NCI-H82 (cell line): Measurements from ENCODE around the gene ATP5PB.

Experiments used
- DNase-seq: peaks from one replicate; lab custom pipeline; 2025; lab: John Stamatoyannopoulos, UW

The ATP5PB gene

DNA sequence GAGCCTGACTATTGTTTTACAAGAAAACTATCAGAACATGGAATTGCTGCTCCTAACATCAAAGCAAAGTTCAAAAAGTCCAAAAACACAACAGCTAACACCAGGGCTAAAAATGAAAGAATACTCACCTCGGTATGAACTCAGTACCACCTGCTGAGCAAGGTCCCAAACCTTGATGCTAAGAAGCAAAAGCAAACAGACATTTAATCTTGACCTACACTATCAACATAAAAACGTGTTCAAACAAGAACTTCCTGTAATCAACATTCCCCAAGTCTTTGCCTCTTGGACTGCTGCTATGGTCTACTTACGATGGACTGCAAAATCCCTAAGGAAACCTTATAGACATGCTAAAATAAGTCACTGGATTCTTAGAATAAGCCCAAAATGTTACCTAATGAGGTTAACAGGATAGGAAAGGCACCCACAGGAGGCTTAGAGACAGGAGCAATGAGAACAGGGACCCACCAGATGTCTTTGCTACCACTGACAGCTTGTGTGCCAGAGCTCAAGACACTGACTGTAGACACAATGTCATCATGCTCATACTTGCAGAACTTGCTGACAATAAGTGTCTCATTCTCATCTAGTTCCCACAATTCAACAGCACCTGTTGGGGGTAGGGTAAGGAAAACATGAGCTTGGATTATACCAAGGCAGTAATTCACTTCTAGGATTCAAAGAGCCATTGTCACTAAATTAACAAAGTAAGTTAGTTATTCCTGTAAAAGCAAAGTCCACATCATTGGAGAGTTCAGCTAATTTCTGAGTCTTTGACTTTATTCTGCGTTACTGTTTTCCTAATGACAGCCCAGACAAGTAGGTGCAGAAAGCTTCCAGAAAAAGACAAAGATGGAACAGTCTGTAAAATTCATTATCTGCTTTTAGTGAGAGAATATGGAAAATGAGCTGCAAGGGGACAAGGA, 2.0 kb upstream of the ATP5PB start:
- DNase-seq, result peak; percentile 57

DNA sequence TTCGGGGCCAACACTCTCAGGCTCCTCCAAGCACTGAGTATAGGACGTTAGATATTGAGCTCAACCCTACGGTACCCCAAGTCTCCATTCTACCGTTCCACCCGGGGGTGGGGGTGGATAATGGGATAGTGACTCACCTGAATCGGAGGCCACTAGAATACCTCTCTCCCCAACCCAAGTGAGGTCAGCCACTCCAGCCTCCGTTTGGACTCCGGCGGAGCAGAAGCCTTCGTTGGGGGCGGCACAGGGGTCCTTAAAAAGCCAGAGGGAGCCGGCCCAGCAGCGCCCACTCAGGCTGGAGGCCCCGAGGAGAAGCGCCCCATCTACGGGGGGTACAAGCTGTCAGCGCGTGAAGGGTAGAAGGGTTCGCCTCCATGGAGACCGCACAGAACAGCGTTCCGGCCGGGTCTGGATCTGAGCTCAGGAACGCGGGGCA, 764 bp upstream of the ATP5PB start:
- no peak for DNase-seq

DNA sequence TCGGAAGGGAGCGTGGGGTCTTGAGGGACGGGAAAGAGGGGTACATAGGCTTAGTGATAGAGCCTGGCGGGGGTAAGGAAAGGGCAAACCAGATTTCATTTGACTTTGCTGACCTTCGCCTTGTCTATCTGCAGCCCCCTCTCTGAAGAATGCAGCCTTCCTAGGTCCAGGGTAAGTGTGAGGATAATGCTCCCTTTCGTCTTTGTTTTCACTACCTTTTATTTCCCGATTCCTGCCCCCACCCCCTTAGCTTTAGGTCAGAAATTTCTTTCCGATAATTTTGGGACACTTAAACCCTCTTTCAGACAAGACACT, 396 bp downstream of the ATP5PB start:
- no peak for DNase-seq

DNA sequence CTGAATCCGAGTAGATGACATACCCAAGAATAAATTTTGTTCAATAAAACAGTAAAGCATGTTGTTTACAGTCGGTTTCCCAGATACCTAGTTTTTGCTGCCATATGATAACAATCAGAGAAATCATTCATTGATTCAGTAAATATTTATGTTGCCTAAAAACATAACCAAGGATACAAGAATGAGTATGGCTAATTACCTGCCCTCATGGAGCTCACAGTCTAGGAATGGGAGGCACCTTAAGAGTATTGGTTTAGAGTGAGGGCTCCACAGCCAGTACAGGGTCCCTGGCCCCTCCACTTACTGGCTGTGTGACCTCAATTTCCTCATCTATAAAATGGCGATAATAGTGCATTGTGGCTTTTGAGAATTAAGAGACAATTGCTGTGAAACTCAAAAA, 921 bp downstream of the ATP5PB start:
- DNase-seq, result no peak

DNA sequence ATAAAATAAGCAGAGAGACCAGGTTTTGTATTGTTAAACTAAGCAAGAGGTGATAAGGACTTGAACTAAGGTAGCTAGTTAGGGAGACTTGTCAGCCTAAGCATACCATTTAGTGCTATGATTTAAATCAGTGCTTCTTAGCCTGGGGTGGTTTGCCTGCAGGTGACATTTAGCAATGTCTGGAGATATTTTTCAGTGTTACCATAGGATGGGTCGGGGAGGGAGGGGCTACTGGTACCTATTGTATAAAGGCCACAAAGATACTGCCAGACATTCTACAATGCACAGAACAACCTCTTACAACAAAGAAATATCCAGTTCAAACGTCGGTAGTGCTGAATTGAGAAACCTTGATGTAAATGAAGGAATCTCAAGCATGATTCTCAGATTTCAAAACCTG, 3.3 kb downstream of the ATP5PB start:
- DNase-seq, result no peak

DNA sequence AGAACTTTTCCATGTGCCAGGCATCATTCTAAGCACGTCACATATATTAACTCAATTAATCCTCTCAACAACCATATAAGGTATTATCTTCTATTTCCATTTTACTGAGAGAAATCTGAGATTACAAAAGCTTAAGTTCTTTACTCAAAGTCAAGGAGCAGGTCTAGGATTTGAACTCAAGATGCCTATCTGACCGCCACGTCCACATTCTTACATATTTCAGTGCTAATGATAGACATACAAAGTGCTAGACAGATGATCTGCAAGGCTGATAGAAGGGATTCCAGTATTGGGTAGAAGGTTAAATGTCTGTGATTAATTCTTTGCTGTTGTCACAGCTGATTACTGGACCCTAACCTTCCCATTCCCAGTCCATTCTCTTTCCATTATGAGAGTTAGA, 4.4 kb downstream of the ATP5PB start:
- no peak for DNase-seq

DNA sequence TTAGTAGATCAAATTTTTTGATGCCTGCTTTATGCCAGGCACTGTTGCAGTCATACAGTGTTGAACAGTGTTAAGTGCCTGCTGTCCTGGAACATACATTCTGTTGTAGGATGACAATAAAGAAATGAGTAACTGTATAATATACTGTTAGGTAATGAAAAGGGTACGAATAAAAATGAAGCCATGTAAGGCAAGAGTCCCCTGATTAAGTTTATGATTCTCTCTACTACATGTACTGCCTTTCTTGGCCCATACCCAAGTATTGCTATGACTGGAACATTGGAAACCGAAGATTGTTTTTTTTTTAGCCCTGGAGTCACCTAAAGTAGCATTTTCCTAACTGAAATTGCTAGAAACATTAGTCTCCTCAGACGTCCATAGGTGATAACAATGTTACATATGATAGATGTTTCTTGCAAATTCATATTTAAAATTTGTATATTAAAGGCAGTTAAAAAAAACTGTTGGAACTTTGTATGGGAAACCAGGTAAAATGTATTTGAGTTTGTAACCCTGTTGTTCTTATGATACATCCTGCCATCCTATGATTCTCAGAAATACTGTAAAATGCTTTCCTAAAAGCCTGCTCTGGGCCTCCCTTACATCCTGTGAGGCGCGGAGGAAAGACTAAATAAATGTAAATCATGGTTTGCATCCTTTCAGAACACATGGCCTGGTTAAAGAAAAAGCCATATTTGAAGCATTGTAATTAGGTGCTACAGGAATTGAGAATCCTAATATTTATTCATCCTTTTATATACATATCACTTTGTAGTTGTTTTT, 5.8 kb downstream of the ATP5PB start:
- DNase-seq, result no peak

DNA sequence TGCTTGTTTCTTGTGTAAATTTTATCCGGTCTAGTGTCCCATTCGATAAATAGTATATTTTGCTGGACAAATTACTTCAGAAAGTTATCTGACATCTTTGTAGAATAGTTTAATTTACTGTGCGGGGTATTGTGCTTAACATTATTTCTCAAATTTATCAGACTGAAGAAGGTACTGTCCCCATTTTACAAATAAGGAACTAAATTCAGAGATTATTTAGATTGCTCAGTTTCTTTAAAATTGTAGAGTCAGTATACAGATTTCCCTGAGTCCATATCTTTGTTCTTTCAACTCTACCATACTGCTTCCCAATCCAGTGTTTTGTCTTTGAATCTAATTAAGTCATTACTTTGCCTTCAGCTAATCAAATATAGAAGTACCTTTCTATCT, 6.4 kb downstream of the ATP5PB start:
- DNase-seq, result no peak

DNA sequence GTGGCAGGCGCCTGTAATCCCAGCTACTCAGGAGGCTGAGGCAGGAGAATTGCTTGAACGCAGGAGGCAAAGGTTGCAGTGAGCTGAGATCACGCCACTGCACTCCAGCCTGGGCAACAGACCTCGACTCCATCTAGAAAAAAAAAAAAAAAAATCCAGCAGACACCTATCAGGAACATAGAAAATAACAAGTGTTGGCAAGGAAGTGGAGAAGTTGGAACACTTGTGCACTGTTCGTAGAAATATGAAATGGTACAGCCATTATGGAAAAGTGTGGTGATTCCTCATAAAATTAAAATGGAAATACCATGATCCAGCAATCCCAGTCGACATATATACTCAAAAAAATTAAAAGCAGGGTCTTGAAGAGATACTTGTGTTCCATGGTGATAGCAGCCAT, 12.5 kb downstream of the ATP5PB start:
- no peak for DNase-seq

DNA sequence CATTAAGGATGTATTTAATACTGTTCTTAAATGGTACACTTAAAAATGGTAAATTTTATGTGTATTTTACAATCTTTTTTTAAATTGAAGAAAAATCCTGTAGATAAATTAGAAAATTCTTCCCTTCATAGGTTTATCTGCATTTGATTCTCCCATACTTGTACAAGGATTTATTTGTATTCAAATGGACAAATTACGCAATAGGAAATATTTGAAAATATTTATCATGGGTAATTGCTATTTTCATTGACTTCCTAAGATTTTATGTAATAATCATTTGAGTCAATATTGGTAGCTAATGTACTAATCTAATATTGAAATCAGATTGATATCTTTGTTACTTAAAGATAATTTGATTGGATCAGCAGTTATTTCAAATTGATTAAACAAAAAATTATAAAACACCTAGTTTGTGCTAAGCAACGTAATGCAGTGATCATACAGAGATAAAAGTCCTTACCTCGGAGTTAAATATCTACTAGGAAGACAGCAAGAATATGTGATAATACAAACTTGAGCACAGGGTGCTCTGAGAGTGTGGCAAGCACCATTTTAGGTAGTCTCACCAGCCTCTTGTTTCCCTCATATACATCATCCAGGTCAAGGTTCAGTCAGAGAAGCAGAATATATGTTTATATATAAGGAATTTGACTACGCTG, 13.2 kb downstream of the ATP5PB start:
- DNase-seq, result no peak

DNA sequence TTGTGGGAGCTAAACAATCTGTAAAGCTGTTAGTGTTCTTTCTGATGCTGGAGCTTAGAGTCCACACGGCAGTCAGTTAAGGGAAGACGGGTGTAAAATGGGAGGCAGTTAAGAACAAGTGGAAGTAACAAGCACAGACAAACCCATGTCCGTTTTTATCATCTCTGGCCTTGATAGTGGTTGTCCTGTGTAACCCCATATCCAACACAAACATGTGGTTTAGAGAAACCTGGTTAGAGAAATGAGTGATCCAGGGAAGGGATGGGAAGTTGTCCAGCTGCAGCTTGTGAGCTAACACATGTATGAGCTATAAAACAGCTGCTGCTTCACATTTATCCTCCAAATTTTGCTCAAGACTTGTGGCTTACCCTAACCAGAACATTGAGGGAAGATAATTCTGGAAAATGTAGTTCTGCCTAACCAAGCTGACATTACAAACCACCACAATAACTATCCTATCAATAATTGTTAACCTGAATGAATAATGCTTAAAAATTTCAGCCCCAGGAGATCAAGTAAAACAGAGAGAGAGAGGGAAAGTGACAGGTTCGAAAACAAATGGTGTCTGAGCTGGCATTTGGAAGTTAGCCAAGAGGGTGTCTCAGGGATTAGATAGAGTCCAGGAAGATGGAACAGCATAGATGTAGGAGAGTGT, 13.9 kb downstream of the ATP5PB start:
- peak; percentile 86 for DNase-seq

DNA sequence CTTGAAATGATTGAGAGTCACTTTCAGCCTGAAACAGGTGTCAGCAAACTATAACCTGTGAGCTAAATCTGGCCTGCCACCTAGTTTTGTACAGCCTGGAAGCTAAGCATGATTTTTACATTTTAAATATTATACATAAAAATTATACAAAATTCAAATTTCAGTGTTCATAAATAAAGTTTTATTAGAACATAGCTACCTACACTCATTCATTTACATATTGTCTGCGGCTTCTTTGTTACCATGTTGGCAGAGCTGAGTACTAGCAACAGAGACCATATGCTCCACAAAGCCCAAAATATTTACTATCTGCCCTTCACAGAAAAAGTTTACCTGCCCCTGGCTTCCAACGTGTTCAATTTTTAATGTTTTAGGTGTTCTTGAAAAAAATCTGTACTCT, 16.5 kb downstream of the ATP5PB start:
- no peak for DNase-seq

DNA sequence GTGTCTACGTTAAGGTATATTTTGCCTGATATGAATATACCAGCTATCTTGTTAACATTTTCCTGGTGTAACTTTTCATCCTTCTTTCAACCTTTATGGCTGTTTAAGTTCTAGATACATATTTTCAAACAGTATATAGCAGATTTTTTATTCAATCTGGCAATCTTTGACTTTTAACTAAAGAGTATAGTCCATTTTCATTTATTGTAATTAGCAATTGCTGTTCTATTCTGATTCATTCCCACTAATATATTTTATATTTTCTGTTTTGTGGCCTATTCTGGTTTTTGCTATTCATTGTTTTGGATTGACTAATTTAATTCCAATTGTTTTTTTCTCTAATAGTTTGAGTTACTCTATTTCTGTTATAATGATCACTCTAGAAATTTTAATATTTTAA, 17.2 kb downstream of the ATP5PB start:
- DNase-seq, result no peak

DNA sequence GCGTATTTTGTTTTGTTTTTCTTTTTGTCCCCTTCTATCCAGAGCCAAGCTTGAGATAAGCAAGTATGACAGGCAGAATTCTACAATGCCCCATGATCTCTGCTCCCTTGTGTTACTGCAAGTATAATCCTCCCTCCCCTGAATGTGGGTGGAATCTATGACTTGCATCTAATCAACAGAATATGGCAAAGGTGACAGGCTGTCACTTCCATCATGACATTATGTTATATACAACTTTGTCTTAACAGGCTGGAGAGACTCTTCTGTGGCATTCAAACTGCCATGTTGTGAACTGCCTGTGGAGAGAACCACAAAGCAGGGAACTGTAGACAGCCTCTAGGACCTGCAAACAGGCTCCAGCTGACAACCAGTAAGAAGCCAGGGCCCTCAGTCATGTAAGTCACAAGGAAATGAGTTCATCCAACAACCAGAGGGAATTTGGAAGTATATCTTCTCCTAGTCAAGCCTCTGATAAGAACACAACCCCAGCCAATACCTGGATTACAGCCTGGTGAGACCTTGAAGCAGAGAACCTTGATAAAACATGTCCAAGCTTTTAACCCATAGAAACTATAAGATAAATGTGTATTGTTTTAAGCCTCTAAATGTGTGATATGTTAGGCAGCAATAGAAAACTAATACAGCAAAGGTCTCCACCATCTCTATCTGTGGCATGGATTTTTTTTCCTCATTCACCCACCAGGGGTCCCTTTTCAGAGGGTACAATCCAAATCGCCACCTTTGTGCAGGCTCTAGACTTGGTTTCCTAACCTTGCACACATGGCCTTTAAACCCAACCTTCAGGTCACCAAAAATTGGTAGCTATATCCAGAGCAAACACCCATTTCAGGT, 18.8 kb downstream of the ATP5PB start:
- peak; percentile 57 for DNase-seq

DNA sequence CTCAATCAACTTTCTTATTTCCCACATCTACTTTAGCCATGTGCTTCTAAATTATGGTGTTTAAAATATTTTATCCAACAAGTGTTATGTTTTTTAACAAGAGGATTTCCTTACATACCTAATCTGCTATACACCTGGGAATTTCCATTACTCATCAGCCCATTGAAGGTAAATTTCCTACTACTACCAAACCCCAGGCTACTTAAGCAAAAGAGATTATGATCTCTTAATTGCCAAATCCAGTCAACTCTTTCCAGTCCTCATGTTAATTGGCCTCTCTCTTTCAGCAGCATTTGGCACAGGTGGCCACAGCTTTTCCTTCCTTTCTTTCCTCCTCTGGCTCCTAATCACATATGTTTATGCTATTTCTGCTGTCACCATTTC, 19.4 kb downstream of the ATP5PB start:
- peak; percentile 91 for DNase-seq

DNA sequence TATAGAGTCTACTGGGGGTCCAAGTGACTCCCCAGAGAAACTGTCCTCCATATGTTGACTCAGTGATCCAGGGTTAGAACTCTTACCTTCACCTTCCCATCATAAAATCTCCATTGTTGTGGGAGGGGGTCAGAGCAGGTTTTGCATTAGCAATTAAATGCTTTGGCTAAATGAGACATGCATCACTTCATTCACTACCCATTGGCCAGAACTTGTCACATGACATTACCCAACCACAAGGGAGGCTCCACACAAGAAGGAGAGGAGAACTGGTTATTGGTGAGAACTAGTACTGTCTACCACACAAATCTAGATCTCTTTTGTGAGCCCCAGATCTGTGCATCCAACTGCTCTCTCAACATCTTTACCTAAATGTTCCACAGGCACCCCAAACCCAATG, 20.3 kb downstream of the ATP5PB start:
- no peak for DNase-seq

DNA sequence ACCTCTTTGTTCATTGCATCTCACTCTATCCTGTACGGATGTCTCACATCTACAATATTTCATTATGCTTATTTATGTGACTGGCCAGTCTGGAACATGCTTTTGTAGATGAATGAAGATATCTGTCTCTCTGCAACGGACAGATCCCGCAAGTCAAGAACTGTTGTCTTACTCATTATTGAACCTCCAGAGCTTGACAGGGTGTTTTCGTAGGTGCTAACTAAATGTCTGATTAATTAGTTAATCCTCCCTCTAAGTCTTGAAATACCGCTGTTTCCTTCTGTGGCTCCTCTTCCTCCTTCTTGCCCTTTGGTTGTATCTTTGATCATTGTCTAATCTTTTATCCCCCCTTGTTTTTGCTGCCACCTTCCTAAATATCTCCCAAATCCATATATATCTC, 21.3 kb downstream of the ATP5PB start:
- DNase-seq, result no peak

DNA sequence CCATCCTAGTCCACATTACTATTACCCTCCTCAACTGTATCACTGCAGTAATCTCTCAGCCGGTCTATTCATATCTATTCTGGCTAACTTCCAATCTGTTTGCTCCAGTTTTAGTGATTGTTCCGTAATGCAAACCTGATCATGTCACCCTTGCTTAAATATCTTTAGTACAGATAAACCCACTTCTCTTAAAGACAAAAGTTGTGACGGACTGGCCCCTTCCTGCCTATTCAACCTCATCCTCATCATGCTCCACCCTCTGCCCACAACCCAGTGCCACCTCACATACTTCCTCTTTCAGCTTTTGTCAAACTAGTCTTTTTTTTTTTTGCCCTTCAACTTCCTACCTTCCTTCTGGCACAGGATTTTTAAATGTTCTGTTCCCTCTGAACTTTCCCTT, 21.7 kb downstream of the ATP5PB start:
- no peak for DNase-seq

DNA sequence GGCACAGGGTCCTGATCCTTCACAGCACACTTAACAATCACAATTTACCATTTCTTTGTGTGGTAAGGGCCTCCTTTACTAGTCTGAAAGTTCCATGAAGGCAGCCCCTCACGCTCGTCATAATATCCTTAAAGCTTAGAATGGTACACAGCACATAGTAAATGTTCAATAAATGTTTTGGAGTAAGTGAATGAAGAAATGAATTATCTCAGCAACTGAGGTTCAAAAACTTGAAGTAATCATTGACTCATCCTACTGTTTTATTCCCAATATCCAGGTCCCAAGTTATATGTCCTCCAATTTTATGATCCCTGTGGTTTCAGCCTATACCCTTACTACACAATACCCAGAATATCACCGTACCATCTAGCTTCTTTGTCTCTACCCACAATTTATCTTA, 22.3 kb downstream of the ATP5PB start:
- no peak for DNase-seq

DNA sequence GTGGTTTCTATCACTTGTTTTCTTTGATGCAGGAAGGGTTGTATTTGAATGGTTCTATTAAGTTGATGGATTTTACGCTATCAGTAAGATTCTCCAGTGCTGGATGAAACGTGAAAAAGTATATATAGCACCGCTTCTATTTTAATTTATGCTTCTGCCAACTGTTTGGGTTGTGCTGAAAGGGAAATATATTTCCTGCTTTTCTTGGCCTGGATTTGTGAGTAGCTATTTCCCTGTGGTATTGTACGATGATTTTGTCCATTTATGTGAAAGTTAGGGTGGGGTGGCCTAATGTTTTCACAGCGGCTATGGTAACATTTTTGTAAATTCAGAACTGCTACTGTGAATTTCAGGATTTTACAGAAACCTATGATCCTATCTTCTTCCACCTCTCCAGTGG, 24.8 kb downstream of the ATP5PB start:
- DNase-seq, result no peak

DNA sequence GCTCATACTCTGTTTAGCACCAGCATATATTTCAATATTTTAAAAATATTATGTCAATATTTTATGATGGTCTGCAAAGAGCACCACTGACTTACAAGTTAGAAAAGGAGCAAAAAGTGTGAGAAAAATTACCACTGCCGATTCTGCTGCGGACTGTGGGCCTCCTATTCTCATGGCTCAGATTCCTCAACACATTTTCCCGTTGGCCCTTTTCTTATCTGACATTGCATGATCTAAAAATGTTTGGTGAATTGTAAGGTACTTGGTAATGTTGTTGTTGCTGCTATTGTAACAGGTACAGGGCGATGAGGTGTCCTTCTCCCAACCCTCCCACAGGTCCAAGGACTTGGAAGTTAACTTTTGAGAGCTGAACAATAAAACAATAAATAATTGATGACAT, 25.3 kb downstream of the ATP5PB start:
- no peak for DNase-seq

DNA sequence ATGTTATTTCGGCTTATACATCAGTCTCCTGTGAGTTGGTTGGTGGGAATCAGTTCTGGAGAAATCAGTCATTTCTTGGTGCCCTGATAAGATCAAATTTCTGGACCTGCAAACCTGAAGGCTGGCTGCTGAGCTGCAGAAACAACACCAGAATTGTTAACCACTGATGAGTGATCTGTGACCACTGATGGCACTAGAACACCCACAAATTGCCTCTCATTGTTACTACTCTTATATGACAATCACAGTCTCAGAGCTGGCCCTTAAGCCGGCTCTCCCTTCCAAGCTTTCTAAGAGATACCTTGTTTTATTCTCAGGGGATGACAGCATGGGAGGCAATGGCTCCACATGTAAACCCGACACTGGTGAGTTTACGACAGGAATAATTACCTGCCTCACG, 26.4 kb downstream of the ATP5PB start:
- no peak for DNase-seq
